Ovary (tissue), 3 donors: Measurements from ENCODE around the gene C2orf80.

ENCODE experiments used
- CTCF ChIP-seq, 3 donors: fragments of 450-650 bp in 2 of 3; fragments of 200-600 bp in 1 of 3; IDR thresholded peaks; one replicate each; pipeline versions ENCODE4 v1.5.1 to v1.8.0; 2016 to 2022; ENCODE audit warnings: antibody characterized with exemption in 3 of 3, mild to moderate bottlenecking in 1 of 3
- EP300 ChIP-seq: sonication (generic); formaldehyde crosslinking; IDR thresholded peaks from one replicate; pipeline ENCODE4 v1.6.1; 2017; ENCODE audit warnings: antibody characterized with exemption
- POLR2A ChIP-seq: fragments of 450-650 bp; IDR thresholded peaks from one replicate; pipeline ENCODE4 v1.6.1; 2017; ENCODE audit warnings: antibody characterized with exemption, mild to moderate bottlenecking, moderate library complexity
- donor health status: DM: no; HTN: no; CAD: no.

- no peak for TF ChIP-seq EP300
- TF ChIP-seq CTCF (IDR thresholded peaks at IDR 0.05) = no peak
- TF ChIP-seq POLR2A = no peak
These were observed at the start of gene C2orf80 for GRCh38 chr2:208189810-208190503.
